HFFc6 (cell line): ENCODE results near the gene CDKN1C. TPM values are rescaled to one million over a fixed set of nuclear protein-coding genes. Genes with fewer than 3 reads are reported as not detected.

ENCODE experiments used
- DNase-seq: peaks from one replicate; pipeline ENCODE4 v3.0.0-alpha.2; 2018
- H3K27ac Mint-ChIP-seq: 2 replicates; pipeline ENCODE4 v1.8.0; 2020; ENCODE audit warnings: mild to moderate bottlenecking, mixed read lengths
- H3K27me3 Mint-ChIP-seq: 2 replicates; pipeline ENCODE4 v1.8.0; 2021; ENCODE audit warnings: mild to moderate bottlenecking, moderate library complexity, mixed read lengths; ENCODE audit not compliant: insufficient read depth
- H3K36me3 Mint-ChIP-seq: 2 replicates; pipeline ENCODE4 v1.8.0; 2021; ENCODE audit warnings: low read depth, mixed read lengths
- H3K4me1 Mint-ChIP-seq: 2 replicates; pipeline ENCODE4 v1.8.0; 2020; ENCODE audit warnings: low read depth, mixed read lengths
- H3K4me3 Mint-ChIP-seq: 2 replicates; pipeline ENCODE4 v1.8.0; 2020; ENCODE audit warnings: mild to moderate bottlenecking, moderate library complexity, mixed read lengths
- H3K9me3 Mint-ChIP-seq: 2 replicates; pipeline ENCODE4 v1.8.0; 2020; ENCODE audit warnings: mild to moderate bottlenecking, mixed read lengths
- CTCF ChIP-seq: fragments of 200-600 bp; sonication (generic); IDR thresholded peaks from 2 replicates; pipeline ENCODE4 v1.5.0; 2021; ENCODE audit warnings: antibody characterized with exemption, mild to moderate bottlenecking
- total RNA-seq, 6 experiments: library from RNA; stranded (reverse); fragmentation: NEBNext Ultra II Directional; extraction: Animal tissue kit (Norgen Biotek cat#: 25700); gene quantifications; 2 replicates in 1 of 6; 3 replicates in 5 of 6; pipeline ENCODE4 v1.2.3, GENCODE V29; 2021

CDKN1C gene
- total RNA-seq, 6 experiments from 2014 or later = 0.17 to 0.24 TPM; not detected in 4

DNA sequence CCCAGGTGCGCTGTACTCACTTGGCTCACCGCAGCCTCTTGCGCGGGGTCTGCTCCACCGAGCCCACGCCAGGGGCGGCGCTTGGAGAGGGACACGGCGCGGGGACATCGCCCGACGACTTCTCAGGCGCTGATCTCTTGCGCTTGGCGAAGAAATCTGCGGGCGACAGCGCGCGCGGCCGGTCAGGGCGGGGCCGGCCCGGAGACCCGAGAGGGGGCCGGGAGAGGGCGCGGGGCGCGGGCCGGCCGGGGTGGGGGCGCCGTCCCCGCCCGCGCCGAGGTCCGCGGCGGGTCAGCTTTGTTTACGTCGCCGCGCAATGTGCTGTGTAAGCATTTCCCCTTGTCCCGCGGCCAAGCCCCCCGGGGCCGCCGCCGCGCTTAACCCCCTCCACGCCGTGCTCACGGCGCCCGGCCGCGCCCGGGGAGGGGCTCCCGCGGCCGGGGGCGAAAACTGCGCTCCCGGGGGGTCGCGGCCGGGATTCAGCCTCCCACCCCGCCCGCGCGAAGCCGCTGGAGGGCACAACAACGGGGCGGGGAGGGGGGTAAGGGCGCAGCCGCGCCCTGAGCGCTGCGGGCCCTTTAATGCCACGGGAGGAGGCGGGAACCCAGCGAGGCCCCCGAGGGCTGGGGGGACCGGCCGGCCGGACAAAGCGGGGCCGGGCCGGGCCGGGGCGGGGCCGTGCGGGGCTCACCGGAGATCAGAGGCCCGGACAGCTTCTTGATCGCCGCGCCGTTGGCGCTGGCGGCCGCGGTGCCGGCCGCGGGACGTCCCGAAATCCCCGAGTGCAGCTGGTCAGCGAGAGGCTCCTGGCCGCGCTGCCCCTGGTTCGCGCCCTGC lies 1.4 kb downstream of the CDKN1C start:
- no peak for DNase-seq
- Mint-ChIP-seq H3K27ac (no peak overlapping the region), H3K36me3 (no peaks in the 10 kb centered on the region), H3K27me3 (peaks cover 34% of the 10 kb centered on the region), H3K4me3 (no peak overlapping the region), H3K9me3 (no peaks in the 10 kb centered on the region), H3K4me1 (no peaks in the 10 kb centered on the region)
- TF ChIP-seq CTCF = no peak

DNA sequence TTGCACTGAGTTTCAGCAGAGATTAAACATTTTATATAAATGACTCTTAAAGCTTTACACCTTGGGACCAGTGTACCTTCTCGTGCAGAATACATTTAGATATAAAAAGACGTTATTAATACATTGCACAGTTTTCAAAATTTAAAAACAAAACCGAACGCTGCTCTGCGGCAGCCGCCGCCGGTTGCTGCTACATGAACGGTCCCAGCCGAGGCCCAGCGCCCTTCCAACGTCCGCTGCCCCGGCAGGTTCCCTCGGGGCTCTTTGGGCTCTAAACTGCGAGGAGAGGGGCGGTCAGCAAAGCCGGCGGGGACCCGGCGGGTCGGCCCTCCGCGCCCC lies 2.0 kb downstream of the CDKN1C start:
- DNase-seq = no peak

DNA sequence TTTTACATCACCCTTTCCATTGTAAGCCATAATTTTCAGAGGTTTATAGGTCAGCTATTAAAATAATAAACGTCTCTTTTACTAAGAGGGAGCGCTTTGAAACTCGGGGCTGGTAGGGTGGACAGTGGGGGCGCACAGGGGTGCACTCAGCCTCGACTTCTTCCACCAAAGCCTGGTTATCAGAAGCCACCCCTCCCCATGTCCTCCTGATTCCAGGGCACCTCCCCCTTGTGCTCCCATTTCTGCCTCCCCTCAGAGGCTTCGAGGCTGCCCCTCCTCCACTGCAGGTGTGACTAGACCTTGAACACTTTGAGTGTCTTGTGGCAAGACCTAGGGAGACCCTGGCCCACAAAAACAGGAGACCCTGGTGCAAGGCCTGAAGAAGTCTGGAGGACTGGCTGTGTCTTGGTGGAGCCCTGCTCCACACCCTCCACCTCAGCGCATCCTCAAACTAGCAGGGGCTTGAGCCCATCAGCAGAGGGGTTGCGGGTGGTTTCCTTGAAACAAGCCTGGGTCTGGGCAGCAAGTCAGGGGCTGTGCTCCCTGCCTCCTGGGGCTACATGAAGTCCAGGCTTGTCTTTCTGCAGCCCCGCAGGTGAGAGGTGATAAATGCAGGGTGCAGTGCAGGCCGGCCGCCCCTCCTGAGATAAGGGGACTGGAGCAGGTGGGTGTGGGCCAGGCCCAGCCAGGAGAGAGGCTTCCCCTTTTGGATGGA lies 3.0 kb downstream of the CDKN1C start:
- TF ChIP-seq CTCF = no peak
- Mint-ChIP-seq H3K27me3 (peaks cover 43% of the 10 kb centered on the region), H3K27ac (no peak overlapping the region)

More for the DNA sequence above, 2.0 kb downstream of the CDKN1C start:
- Mint-ChIP-seq H3K9me3 (0 out of 2 replicates have a peak, but pooled peaks cover under 1% of the 10 kb centered on the region), H3K36me3 (no peaks in the 10 kb centered on the region), H3K27me3 (peaks cover 38% of the 10 kb centered on the region), H3K27ac (no peak overlapping the region), H3K4me1 (no peaks in the 10 kb centered on the region), H3K4me3 (no peak overlapping the region)
- TF ChIP-seq CTCF = no peak

GRCh38 chr11:2881981-2882375 lies 3.6 kb downstream of the CDKN1C start:
- H3K36me3 Mint-ChIP-seq = no peaks in the 10 kb centered on the region
- H3K27me3 Mint-ChIP-seq = peaks cover 49% of the 10 kb centered on the region
- H3K4me1 Mint-ChIP-seq = peaks cover 5% of the 10 kb centered on the region; the same call in 1 of the 2 replicates
- 0 out of 2 replicates have a peak, but pooled peaks cover 3% of the 10 kb centered on the region for H3K9me3 Mint-ChIP-seq
- no peak overlapping the region for H3K4me3 Mint-ChIP-seq
- H3K27ac Mint-ChIP-seq = no peak overlapping the region
- DNase-seq = no peak
- TF ChIP-seq CTCF = no peak

More for the DNA sequence above, 3.0 kb downstream of the CDKN1C start:
- Mint-ChIP-seq H3K4me3 (no peak overlapping the region), H3K36me3 (no peaks in the 10 kb centered on the region), H3K9me3 (0 out of 2 replicates have a peak, but pooled peaks cover 3% of the 10 kb centered on the region), H3K4me1 (peaks cover 2% of the 10 kb centered on the region; the same call in 1 of the 2 replicates)
- no peak for DNase-seq

- no peaks in the 10 kb centered on the region for H3K36me3 Mint-ChIP-seq
- H3K4me1 Mint-ChIP-seq = peaks cover 5% of the 10 kb centered on the region; the same call in 1 of the 2 replicates
- DNase-seq = no peak
- TF ChIP-seq CTCF = no peak
- 0 out of 2 replicates have a peak, but pooled peaks cover 3% of the 10 kb centered on the region for H3K9me3 Mint-ChIP-seq
- no peak overlapping the region for H3K27ac Mint-ChIP-seq
- no peak overlapping the region for H3K4me3 Mint-ChIP-seq
- H3K27me3 Mint-ChIP-seq = peaks cover 53% of the 10 kb centered on the region
Observed at GRCh38 chr11:2881076-2881980, 4.2 kb downstream of the CDKN1C start.
